H9 (cell line): ENCODE results near the gene CALR. TPM values are rescaled to one million over a fixed set of nuclear protein-coding genes. Genes with fewer than 3 reads are reported as not detected.

Experiments used
- DNase-seq: peaks from one replicate; pipeline ENCODE4 v3.0.0-alpha.2; 2017
- H2AFZ ChIP-seq: one replicate; pipeline ENCODE4 v1.6.1; 2013; ENCODE audit warnings: mild to moderate bottlenecking, low read length, control low read depth, moderate library complexity
- H2AK5ac ChIP-seq: 2 replicates; pipeline ENCODE4 v1.6.1; 2013; ENCODE audit warnings: low read length, control low read depth, mixed read lengths; ENCODE audit not compliant: insufficient read length
- H2BK120ac ChIP-seq: one replicate; pipeline ENCODE4 v1.6.1; 2013; ENCODE audit warnings: low read depth, mild to moderate bottlenecking, low read length, control low read depth, inconsistent platforms; ENCODE audit not compliant: poor library complexity, severe bottlenecking
- H2BK12ac ChIP-seq: 2 replicates; pipeline ENCODE4 v1.6.1; 2013; ENCODE audit warnings: low read length, control low read depth, mixed read lengths, low read depth; ENCODE audit not compliant: insufficient read length
- H2BK15ac ChIP-seq: 2 replicates; pipeline ENCODE4 v1.6.1; 2013; ENCODE audit warnings: low read depth, low read length, control low read depth
- H2BK20ac ChIP-seq: one replicate; pipeline ENCODE4 v1.6.1; 2013; ENCODE audit warnings: low read depth, mild to moderate bottlenecking, low read length, control low read depth, inconsistent platforms; ENCODE audit not compliant: poor library complexity, severe bottlenecking
- H2BK5ac ChIP-seq: 2 replicates; pipeline ENCODE4 v1.6.1; 2013; ENCODE audit warnings: low read length, control low read depth, mixed read lengths; ENCODE audit not compliant: insufficient read length
- H3K14ac ChIP-seq: 2 replicates; pipeline ENCODE4 v1.6.1; 2013; ENCODE audit warnings: low read length, control low read depth; ENCODE audit not compliant: insufficient read depth
- H3K18ac ChIP-seq: 2 replicates; pipeline ENCODE4 v1.6.1; 2013; ENCODE audit warnings: low read depth, mild to moderate bottlenecking, mixed read lengths, low read length, control low read depth; ENCODE audit not compliant: insufficient read length
- H3K23ac ChIP-seq: 2 replicates; pipeline ENCODE4 v1.6.1; 2013; ENCODE audit warnings: low read length, control low read depth, mixed read lengths, low read depth; ENCODE audit not compliant: insufficient read length
- H3K23me2 ChIP-seq: 2 replicates; pipeline ENCODE4 v1.6.1; 2013; ENCODE audit warnings: low read depth, mild to moderate bottlenecking, mixed read lengths, low read length, control low read depth; ENCODE audit not compliant: insufficient read length, poor library complexity, severe bottlenecking
- H3K27ac ChIP-seq: 2 replicates; pipeline ENCODE4 v1.5.1; 2013; ENCODE audit warnings: low read length, control low read depth, mixed read lengths, low read depth; ENCODE audit not compliant: insufficient read length
- H3K27me3 ChIP-seq: 2 replicates; pipeline ENCODE4 v1.6.1; 2013; ENCODE audit warnings: low read length, control low read depth, inconsistent platforms; ENCODE audit not compliant: insufficient read depth
- H3K4ac ChIP-seq: 2 replicates; pipeline ENCODE4 v1.6.1; 2013; ENCODE audit warnings: low read depth, mild to moderate bottlenecking, control low read depth, inconsistent platforms, low read length, moderate library complexity
- H3K4me1 ChIP-seq: 2 replicates; pipeline ENCODE4 v1.6.1; 2013; ENCODE audit warnings: low read length, control low read depth, inconsistent platforms; ENCODE audit not compliant: insufficient read depth
- H3K4me2 ChIP-seq: 2 replicates; pipeline ENCODE4 v1.6.1; 2013; ENCODE audit warnings: low read length, control low read depth, mixed read lengths; ENCODE audit not compliant: insufficient read length, insufficient read depth
- H3K56ac ChIP-seq: 2 replicates; pipeline ENCODE4 v1.6.1; 2013; ENCODE audit warnings: low read depth, mild to moderate bottlenecking, mixed read lengths, low read length, control low read depth; ENCODE audit not compliant: insufficient read length
- H3K79me1 ChIP-seq: 2 replicates; pipeline ENCODE4 v1.6.1; 2013; ENCODE audit warnings: low read depth, mild to moderate bottlenecking, moderate library complexity, low read length, control low read depth, inconsistent platforms; ENCODE audit not compliant: insufficient read depth, poor library complexity, severe bottlenecking
- H3K79me2 ChIP-seq: 2 replicates; pipeline ENCODE4 v1.6.1; 2013; ENCODE audit warnings: low read length, control low read depth, inconsistent platforms; ENCODE audit not compliant: insufficient read depth
- H3K9ac ChIP-seq: 2 replicates; pipeline ENCODE4 v1.6.1; 2013; ENCODE audit warnings: low read length, control low read depth, mixed read lengths; ENCODE audit not compliant: insufficient read length; ENCODE audit errors: extremely low read depth
- H3K9me3 ChIP-seq: one replicate; pipeline ENCODE4 v1.6.1; 2013; ENCODE audit warnings: low read depth, low read length, inconsistent platforms; ENCODE audit not compliant: control insufficient read depth
- H3T11ph ChIP-seq: one replicate; pipeline ENCODE4 v1.6.1; 2013; ENCODE audit warnings: mild to moderate bottlenecking, low read length, control low read depth, inconsistent platforms
- H4K20me1 ChIP-seq: one replicate; pipeline ENCODE4 v1.6.1; 2013; ENCODE audit not compliant: control insufficient read depth, insufficient read length, insufficient read depth
- H4K5ac ChIP-seq: 2 replicates; pipeline ENCODE4 v1.6.1; 2013; ENCODE audit warnings: low read depth, mild to moderate bottlenecking, mixed read lengths, low read length, control low read depth; ENCODE audit not compliant: insufficient read length
- H4K8ac ChIP-seq: replicated peaks from 2 replicates; pipeline ENCODE4 v1.6.1; 2013; ENCODE audit warnings: low read length, control low read depth, mixed read lengths, low read depth; ENCODE audit not compliant: insufficient read length
- H4K91ac ChIP-seq: 2 replicates; pipeline ENCODE4 v1.6.1; 2013; ENCODE audit warnings: low read depth, mild to moderate bottlenecking, moderate library complexity, mixed read lengths, low read length, control low read depth; ENCODE audit not compliant: insufficient read length
- H3K27ac Mint-ChIP-seq, 3 experiments: 2 replicates in 2 of 3; 3 replicates in 1 of 3; pipeline ENCODE4 v1.8.0; 2020 to 2021; ENCODE audit warnings: mixed read lengths in 3 of 3, mild to moderate bottlenecking in 1 of 3, moderate library complexity in 1 of 3
- H3K27me3 Mint-ChIP-seq: 2 replicates; pipeline ENCODE4 v1.8.0; 2021; ENCODE audit warnings: low read depth, mild to moderate bottlenecking, moderate library complexity, mixed read lengths
- H3K36me3 Mint-ChIP-seq, 3 experiments: 2 replicates in 2 of 3; 3 replicates in 1 of 3; pipeline ENCODE4 v1.8.0; 2020 to 2021; ENCODE audit warnings: low read depth in 3 of 3, mixed read lengths in 3 of 3; ENCODE audit not compliant: insufficient read depth in 1 of 3
- H3K4me1 Mint-ChIP-seq, 2 experiments: 2 replicates each; pipeline ENCODE4 v1.8.0; 2020; ENCODE audit warnings: mixed read lengths in 2 of 2
- H3K4me3 Mint-ChIP-seq, 2 experiments: 2 replicates in 1 of 2; 3 replicates in 1 of 2; pipeline ENCODE4 v1.8.0; 2020 to 2021; ENCODE audit warnings: mild to moderate bottlenecking in 2 of 2, mixed read lengths in 2 of 2, moderate library complexity in 1 of 2
- H3K9me3 Mint-ChIP-seq, 2 experiments: 2 replicates in 1 of 2; 3 replicates in 1 of 2; pipeline ENCODE4 v1.8.0; 2020; ENCODE audit warnings: mild to moderate bottlenecking in 2 of 2, mixed read lengths in 2 of 2, moderate library complexity in 1 of 2
- WGBS: extraction: QIAGEN DNeasy Blood & Tissue Kit; methylation state at CpG from one replicate; pipeline ENCODE4 v1.1.7; 2013; ENCODE audit warnings: missing lambda C conversion rate, low lambda C conversion rate, mixed read lengths; ENCODE audit not compliant: insufficient read length; ENCODE audit errors: extremely low coverage; 5-methylcytosine and 5-hydroxymethylcytosine counted together
- total RNA-seq: library from RNA; stranded (reverse); gene quantifications from 2 replicates; pipeline ENCODE4 v1.2.1, GENCODE V29; 2021
- TF ChIP-seq, protein P1 (sequence below): fragments of 200-600 bp; sonication (generic); conservative IDR thresholded peaks from 3 replicates; pipeline ENCODE4 v1.8.0; 2021; ENCODE audit warnings: antibody characterized with exemption, mild to moderate bottlenecking

The CALR gene
- total RNA-seq, 1 experiment from 2014 or later: 887 TPM

DNA sequence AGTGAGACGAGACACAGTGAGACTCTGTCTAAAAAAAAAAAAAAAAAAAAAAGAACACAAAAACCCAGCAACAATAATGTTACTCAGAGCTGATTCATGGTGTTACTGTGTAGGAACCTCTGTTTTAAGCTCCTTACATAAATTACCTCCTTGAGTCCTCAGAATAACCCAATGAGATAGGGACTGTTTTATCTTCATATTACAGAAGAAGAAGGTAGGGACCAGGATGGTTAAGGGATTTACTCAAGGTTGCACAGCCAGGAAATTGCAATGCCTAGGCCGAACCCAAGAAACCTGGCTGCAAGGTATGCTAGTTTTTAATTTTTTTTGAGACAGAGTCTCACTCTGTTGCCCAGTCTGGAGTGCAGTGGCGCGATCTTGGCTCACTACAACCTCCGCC, 29.5 kb downstream of the CALR start:
- no peak overlapping the region for H3K27ac ChIP-seq
- peaks cover 12% of the 10 kb centered on the region for H3K27me3 Mint-ChIP-seq
- H3K23ac ChIP-seq: no peak overlapping the region
- no peaks in the 10 kb centered on the region for H3K79me2 ChIP-seq
- no peak overlapping the region for H4K5ac ChIP-seq
- H2BK12ac ChIP-seq: no peak overlapping the region
- no peak overlapping the region for H3T11ph ChIP-seq
- H2BK5ac ChIP-seq: no peak overlapping the region
- WGBS: no CpG with 5 or more reads among the region's 5 CpGs
- H3K4me1 ChIP-seq: no peaks in the 10 kb centered on the region
- no peak overlapping the region for H4K91ac ChIP-seq
- H2AFZ ChIP-seq: no peak overlapping the region
- H2AK5ac ChIP-seq: no peak overlapping the region
- no peak overlapping the region for H3K9ac ChIP-seq
- no peak overlapping the region for H3K14ac ChIP-seq
- H3K4ac ChIP-seq: no peak overlapping the region
- no peaks in the 10 kb centered on the region for H3K23me2 ChIP-seq
- H3K4me1 Mint-ChIP-seq: peaks cover 0 to 12% of the 10 kb centered on the region in 2 experiments; a peak in 3 of 4 replicates
- H2BK120ac ChIP-seq: no peak overlapping the region
- no peaks in the 10 kb centered on the region for H3K9me3 ChIP-seq
- H2BK20ac ChIP-seq: no peak overlapping the region
- H3K4me2 ChIP-seq: no peak overlapping the region
- H3K9me3 Mint-ChIP-seq: no peaks in the 10 kb centered on the region; a peak in 2 of 5 replicates
- H4K20me1 ChIP-seq: no peaks in the 10 kb centered on the region
- H3K36me3 Mint-ChIP-seq: no peaks in the 10 kb centered on the region; a peak in 1 of 7 replicates
- TF ChIP-seq, protein P1, sequence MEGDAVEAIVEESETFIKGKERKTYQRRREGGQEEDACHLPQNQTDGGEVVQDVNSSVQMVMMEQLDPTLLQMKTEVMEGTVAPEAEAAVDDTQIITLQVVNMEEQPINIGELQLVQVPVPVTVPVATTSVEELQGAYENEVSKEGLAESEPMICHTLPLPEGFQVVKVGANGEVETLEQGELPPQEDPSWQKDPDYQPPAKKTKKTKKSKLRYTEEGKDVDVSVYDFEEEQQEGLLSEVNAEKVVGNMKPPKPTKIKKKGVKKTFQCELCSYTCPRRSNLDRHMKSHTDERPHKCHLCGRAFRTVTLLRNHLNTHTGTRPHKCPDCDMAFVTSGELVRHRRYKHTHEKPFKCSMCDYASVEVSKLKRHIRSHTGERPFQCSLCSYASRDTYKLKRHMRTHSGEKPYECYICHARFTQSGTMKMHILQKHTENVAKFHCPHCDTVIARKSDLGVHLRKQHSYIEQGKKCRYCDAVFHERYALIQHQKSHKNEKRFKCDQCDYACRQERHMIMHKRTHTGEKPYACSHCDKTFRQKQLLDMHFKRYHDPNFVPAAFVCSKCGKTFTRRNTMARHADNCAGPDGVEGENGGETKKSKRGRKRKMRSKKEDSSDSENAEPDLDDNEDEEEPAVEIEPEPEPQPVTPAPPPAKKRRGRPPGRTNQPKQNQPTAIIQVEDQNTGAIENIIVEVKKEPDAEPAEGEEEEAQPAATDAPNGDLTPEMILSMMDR: no peak
- no peak overlapping the region for H2BK15ac ChIP-seq
- H3K18ac ChIP-seq: no peak overlapping the region
- no peak overlapping the region for H3K4me3 Mint-ChIP-seq
- H3K56ac ChIP-seq: no peak overlapping the region
- no peak overlapping the region for H3K27ac Mint-ChIP-seq
- no peaks in the 10 kb centered on the region for H3K27me3 ChIP-seq
- no peak overlapping the region for H4K8ac ChIP-seq
- no peaks in the 10 kb centered on the region for H3K79me1 ChIP-seq
- no peak for DNase-seq
